A673 (cell line): Measurements from ENCODE around the gene DGKQ. TPM values are rescaled to one million over a fixed set of nuclear protein-coding genes. Genes with fewer than 3 reads are reported as not detected.

Experiments used
- BruUV-seq: library from RNA; stranded (reverse); fragments of 400-500 nt; replicated peaks from 2 replicates; lab custom pipeline; 2021; lab: Mats Ljungman, UMichigan
- CTCF ChIA-PET: fragments of 300-600 bp; sonication (Branson Sonifier 250); formaldehyde crosslinking; loops from one replicate; lab custom pipeline; 2022; ENCODE audit warnings: antibody characterized with exemption; lab: Charles Lee
- POLR2A ChIA-PET: fragments of 300-600 bp; sonication (Branson Sonifier 250); formaldehyde crosslinking; loops from one replicate; lab custom pipeline; 2022; ENCODE audit warnings: antibody characterized with exemption; ENCODE audit not compliant: low non-redundant PET; lab: Charles Lee
- DNase-seq: peaks from one replicate; pipeline ENCODE4 v3.0.0-alpha.2; 2015; ENCODE audit warnings: low spot score
- H3K27ac ChIP-seq: fragments of 200-600 bp; sonication (generic); 2 replicates; pipeline ENCODE4 v1.5.1; 2016; ENCODE audit warnings: mixed run types, low read depth, mild to moderate bottlenecking, mixed read lengths, antibody characterized with exemption, low read length; ENCODE audit not compliant: poor library complexity, severe bottlenecking
- H3K27me3 ChIP-seq: fragments of 200-600 bp; sonication (generic); replicated peaks from 2 replicates; pipeline ENCODE4 v1.6.1; 2017; ENCODE audit warnings: mixed run types, low read depth, mild to moderate bottlenecking, mixed read lengths, antibody characterized with exemption, low read length; ENCODE audit not compliant: insufficient read depth, poor library complexity
- H3K36me3 ChIP-seq: fragments of 200-600 bp; sonication (generic); 2 replicates; pipeline ENCODE4 v1.6.1; 2016; ENCODE audit warnings: mixed run types, mild to moderate bottlenecking, mixed read lengths, antibody characterized with exemption, low read length; ENCODE audit not compliant: insufficient read depth, poor library complexity, severe bottlenecking
- H3K4me1 ChIP-seq: fragments of 200-600 bp; sonication (generic); 2 replicates; pipeline ENCODE4 v1.6.1; 2017; ENCODE audit warnings: mixed run types, mild to moderate bottlenecking, mixed read lengths, antibody characterized with exemption, low read length; ENCODE audit not compliant: insufficient read depth, poor library complexity, severe bottlenecking
- H3K4me3 ChIP-seq: fragments of 200-600 bp; sonication (generic); 2 replicates; pipeline ENCODE4 v1.5.1; 2016; ENCODE audit warnings: low read depth, mixed run types, mild to moderate bottlenecking, mixed read lengths, low read length; ENCODE audit not compliant: poor library complexity, severe bottlenecking
- H3K9me3 ChIP-seq: fragments of 200-600 bp; sonication (generic); 2 replicates; pipeline ENCODE4 v1.6.1; 2016; ENCODE audit warnings: mixed run types, low read depth, mild to moderate bottlenecking, mixed read lengths, antibody characterized with exemption, low read length; ENCODE audit not compliant: poor library complexity, severe bottlenecking
- EZH2 ChIP-seq: fragments of 200-600 bp; sonication (generic); IDR thresholded peaks from 2 replicates; pipeline ENCODE4 v1.6.1; 2017; ENCODE audit warnings: borderline replicate concordance, low read depth, mild to moderate bottlenecking, mixed read lengths, antibody characterized with exemption, low read length; ENCODE audit not compliant: poor library complexity, severe bottlenecking
- intact Hi-C: fragments of 100-400 bp; cut with micrococcal nuclease; formaldehyde crosslinking; loops from one replicate; pipeline ENCODE4 v1.10.0; 2022; ENCODE audit not compliant: unreplicated experiment
- total RNA-seq: library from RNA; stranded (reverse); gene quantifications from 2 replicates; pipeline ENCODE4 v1.2.3, GENCODE V29; 2021
- TF ChIP-seq, protein P1 (sequence below): fragments of 300-800, 200-600 bp; sonication (generic); conservative IDR thresholded peaks from 2 replicates; pipeline ENCODE4 v1.5.1; 2017; ENCODE audit warnings: low read depth, mild to moderate bottlenecking, antibody characterized with exemption, low read length, moderate library complexity, mixed read lengths

The DGKQ gene
- total RNA-seq, 1 experiment from 2014 or later = 8.8 TPM

DNA sequence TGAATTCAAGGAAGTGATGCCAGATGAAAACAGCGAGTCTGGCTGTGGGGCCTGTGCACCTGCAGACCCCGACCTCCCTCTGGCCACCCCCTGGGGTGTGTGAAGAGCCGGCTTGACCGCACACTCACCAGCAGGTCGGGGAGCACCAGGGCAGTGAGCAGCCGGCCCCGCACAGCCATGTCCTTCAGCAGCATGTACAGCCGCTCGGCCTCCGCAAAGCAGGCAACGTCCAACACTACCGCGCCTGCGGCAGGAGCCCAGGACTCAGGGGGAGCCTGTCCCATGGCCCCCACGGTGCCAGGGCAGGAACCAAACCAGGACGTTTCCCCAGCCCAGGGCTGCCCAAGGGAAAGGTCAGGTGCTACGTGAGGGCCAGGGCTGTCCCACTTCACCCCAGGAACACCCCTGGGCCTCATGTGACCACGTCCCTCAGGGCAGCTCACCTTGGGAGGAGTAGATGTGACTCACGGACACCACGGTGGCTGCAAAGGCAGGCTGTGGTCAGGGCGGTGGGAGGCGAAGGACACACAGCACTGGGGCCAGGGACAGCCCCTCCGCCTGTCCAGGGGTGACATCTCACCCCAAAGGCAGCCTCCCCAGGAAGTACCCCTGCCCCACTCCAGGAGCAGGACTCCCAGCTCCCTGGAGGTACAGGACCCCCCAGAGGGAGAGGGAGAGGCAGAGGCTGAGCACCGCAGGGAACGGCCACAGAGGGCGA is 8.2 kb downstream of the DGKQ start:
- Histone ChIP-seq H3K27me3 (no peaks in the 10 kb centered on the region), H3K9me3 (no peaks in the 10 kb centered on the region), H3K4me1 (no peaks in the 10 kb centered on the region), H3K36me3 (no peaks in the 10 kb centered on the region), H3K27ac (no peak overlapping the region), H3K4me3 (no peak overlapping the region)
- no peak for DNase-seq
- TF ChIP-seq, protein P1, sequence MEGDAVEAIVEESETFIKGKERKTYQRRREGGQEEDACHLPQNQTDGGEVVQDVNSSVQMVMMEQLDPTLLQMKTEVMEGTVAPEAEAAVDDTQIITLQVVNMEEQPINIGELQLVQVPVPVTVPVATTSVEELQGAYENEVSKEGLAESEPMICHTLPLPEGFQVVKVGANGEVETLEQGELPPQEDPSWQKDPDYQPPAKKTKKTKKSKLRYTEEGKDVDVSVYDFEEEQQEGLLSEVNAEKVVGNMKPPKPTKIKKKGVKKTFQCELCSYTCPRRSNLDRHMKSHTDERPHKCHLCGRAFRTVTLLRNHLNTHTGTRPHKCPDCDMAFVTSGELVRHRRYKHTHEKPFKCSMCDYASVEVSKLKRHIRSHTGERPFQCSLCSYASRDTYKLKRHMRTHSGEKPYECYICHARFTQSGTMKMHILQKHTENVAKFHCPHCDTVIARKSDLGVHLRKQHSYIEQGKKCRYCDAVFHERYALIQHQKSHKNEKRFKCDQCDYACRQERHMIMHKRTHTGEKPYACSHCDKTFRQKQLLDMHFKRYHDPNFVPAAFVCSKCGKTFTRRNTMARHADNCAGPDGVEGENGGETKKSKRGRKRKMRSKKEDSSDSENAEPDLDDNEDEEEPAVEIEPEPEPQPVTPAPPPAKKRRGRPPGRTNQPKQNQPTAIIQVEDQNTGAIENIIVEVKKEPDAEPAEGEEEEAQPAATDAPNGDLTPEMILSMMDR = no peak
- no peak for TF ChIP-seq EZH2
- intact Hi-C loops = no loop called here
- BruUV-seq = no TSS peak
- ChIA-PET CTCF (no interaction called here), POLR2A (no interaction called here)

DNA sequence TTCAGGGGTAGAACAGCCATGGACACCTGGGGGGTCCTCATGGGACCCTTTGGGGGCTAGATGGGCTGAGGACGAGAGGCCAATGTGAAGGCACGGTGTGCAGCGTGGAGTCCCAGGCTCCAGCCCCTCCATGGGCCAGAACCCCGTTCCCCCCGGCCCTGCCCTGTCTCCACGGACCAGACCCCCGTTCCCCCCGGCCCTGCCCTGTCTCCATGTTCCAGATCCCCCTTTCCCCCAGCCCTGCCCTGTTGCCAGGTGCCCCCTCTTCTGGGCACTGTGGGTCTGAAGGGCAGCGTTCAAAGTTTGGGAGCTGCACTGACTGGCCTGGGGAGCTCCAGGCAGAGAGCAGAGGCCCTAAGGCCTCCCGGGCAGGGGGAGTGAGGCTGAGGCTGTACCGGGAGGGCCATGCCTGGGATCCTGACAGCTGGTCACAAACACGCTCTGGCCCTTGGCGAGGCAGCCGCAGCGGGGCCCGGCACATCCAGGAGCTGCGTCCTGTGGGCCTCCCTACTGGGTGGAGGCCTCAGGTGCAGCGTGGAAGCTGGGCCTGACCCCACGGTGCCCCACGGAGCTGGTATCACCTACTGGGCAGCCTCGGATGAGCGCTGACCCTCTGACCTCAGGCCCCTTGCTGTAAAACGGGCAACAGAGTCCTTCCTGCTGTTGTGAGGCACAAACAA is 8.9 kb downstream of the DGKQ start:
- no peaks in the 10 kb centered on the region for H3K36me3 ChIP-seq

DNA sequence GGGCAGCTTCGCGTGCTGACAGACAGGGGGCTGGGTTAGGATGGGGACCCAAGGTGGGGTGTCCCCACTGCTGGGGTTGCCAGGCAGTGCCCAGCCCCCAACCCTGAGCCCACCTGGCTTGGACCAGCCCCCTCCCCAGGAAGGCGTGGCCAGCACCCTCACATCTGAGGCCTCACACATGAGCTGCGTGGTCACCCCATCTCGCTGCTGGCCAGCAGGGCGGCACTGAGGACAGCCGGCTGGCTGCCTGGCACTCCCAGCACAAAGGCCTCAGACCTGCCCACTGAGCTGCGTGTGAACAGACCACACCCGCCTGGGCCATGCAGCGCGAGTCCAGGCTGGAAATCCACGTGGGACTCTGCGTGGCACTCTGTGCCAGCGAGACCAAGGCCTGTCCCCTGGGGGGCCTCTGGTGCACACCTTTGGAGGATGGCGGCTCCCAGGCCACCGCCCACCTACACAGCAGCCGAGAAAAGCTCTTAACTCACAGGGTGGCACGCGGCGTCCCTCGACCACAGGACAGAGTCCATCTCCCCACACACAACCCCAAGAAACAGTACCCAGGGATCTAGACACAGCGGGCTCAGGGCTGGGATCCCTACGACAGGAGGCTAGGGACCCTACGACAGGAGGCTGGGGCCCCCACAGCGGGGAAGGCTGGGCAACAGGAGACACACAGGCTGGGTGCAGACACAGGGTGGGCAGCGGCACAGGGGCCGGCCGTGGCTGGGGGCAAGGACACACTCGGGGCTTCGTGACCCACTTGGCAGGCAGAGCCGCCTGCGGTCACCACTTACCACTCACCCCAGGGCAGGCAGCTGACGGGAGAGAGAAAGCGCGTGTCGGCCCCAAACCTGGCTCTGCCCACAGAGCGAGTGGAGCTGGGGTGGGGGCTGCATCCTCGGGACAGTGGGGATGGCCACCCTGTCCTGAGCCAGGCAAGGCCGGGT is 9.8 kb downstream of the DGKQ start:
- no peaks in the 10 kb centered on the region for H3K36me3 ChIP-seq
- H3K27me3 ChIP-seq = no peaks in the 10 kb centered on the region
- no peaks in the 10 kb centered on the region for H3K9me3 ChIP-seq
- intact Hi-C loops = no loop called here
- no peak for DNase-seq
- ChIA-PET POLR2A (no interaction called here), CTCF (no interaction called here)
- TF ChIP-seq, protein P1 = no peak
- TF ChIP-seq EZH2 = no peak
- no peak overlapping the region for H3K27ac ChIP-seq
- BruUV-seq = no TSS peak
- H3K4me1 ChIP-seq = no peaks in the 10 kb centered on the region
- H3K4me3 ChIP-seq = no peak overlapping the region

More for the DNA sequence above, 8.9 kb downstream of the DGKQ start:
- BruUV-seq = no TSS peak
- no peak overlapping the region for H3K4me3 ChIP-seq
- no peaks in the 10 kb centered on the region for H3K9me3 ChIP-seq
- H3K4me1 ChIP-seq = no peaks in the 10 kb centered on the region
- TF ChIP-seq EZH2 = no peak
- H3K27ac ChIP-seq = no peak overlapping the region
- no peak for DNase-seq
- ChIA-PET POLR2A (no interaction called here), CTCF (no interaction called here)
- intact Hi-C loops = no loop called here
- no peaks in the 10 kb centered on the region for H3K27me3 ChIP-seq
